Uterus (tissue), 2 donors: ENCODE results near the gene MAIP1.

ENCODE experiments used
- CTCF ChIP-seq, 4 experiments: fragments of 200-600 bp in 2 of 4; fragments of 450-650 bp in 2 of 4; sonication (generic) in 2 of 4; IDR thresholded peaks; one replicate each; pipeline ENCODE4 v1.5.1; 2016 to 2019; ENCODE audit warnings: antibody characterized with exemption in 4 of 4, mild to moderate bottlenecking in 2 of 4, moderate library complexity in 1 of 4
- POLR2A ChIP-seq, 2 donors: fragments of 450-650 bp; IDR thresholded peaks; one replicate each; pipeline ENCODE4 v1.6.1; 2016; ENCODE audit warnings: antibody characterized with exemption in 2 of 2, mild to moderate bottlenecking in 1 of 2, moderate library complexity in 1 of 2

DNA sequence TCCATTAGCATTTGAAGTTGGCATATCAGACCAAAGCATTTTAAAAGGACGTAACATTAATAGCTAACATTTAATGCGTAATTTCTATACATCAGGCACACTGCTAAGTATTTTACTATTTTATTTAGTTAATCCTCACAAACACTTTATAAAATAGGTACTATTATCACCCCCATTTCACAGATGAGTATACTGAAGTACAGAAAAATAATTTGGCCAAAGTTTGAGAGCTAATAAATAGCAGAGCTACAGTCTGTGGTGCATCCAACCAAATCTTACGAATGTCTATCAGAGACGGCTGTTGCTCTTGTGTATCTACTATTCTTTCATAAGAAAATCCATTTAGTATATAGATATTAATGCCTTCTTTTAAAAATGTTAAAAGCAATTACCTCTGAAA is 12.0 kb upstream of the MAIP1 start:
- TF ChIP-seq CTCF (IDR thresholded peaks at IDR 0.05) (no peak), POLR2A (IDR thresholded peaks at IDR 0.05) (no peak)
